Measurements from ENCODE around the gene ZNF324B.
"Not testable (repeated sequence)": the region's sequence is repeated elsewhere in the genome, so short reads cannot be mapped to it uniquely, and the experiment has no call there.

DNA sequence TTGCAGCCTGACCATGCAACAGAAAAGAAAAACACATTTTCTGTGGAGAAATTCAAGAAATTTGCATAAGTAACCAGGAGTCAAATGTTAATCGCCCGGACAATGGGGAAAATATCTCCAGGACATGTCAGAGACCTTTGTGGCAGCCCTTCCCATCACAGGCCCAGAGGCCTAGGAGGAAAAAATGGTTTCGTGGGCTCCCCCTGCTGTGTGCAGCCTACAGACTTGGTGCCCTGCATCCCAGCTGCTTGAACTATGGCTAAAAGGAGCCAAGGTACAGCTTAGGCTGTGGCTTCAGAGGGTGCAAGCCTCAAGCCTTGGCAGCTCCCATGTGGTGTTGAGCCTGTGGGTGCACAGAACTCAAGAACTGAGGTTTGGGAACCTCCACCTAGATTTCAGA is 2.6 kb upstream of the ZNF324B start:
- not testable (repeated sequence) for TF ChIP-seq TAF1, POLR2AphosphoS5, POLR2A (IDR thresholded peaks at IDR 0.05; ENCODE audit: low read depth, low read length)

Data from GM12891 (cell line).